Urinary bladder (tissue), 4 donors: ENCODE results near the gene ZNF827. TPM values are rescaled to one million over a fixed set of nuclear protein-coding genes. Genes with fewer than 3 reads are reported as not detected.

Experiments
- DNase-seq: peaks from one replicate; pipeline ENCODE4 v3.0.0-alpha.2; 2015; ENCODE audit errors: extremely low spot score
- H3K27ac ChIP-seq: one replicate; pipeline ENCODE4 v1.5.1; 2013; ENCODE audit warnings: low read depth, mild to moderate bottlenecking, moderate library complexity
- H3K36me3 ChIP-seq: one replicate; pipeline ENCODE4 v1.6.1; 2013; ENCODE audit warnings: mild to moderate bottlenecking, moderate library complexity; ENCODE audit not compliant: insufficient read depth
- H3K4me1 ChIP-seq: one replicate; pipeline ENCODE4 v1.6.1; 2013; ENCODE audit warnings: mild to moderate bottlenecking, moderate library complexity; ENCODE audit not compliant: insufficient read depth
- H3K4me3 ChIP-seq: one replicate; pipeline ENCODE4 v1.5.1; 2013; ENCODE audit warnings: low read depth, low read length
- WGBS: extraction: QIAGEN DNeasy Blood & Tissue Kit; methylation state at CpG from one replicate; pipeline ENCODE4 v1.1.7; 2013; 5-methylcytosine and 5-hydroxymethylcytosine counted together
- polyA plus RNA-seq: library from polyadenylated mRNA; stranded (reverse); fragments of 200-250 nt; gene quantifications from one replicate; pipeline ENCODE4 v1.2.3, GENCODE V29; 2013
- total RNA-seq: library from RNA; depleted of rRNA; stranded (reverse); fragments of >200 nt; gene quantifications from one replicate; pipeline ENCODE4 v1.2.3, GENCODE V29; 2014
- donor health status: healthy with polysubstance abuse.
- donor health status: healthy.

The ZNF827 gene
- total and polyA plus RNA-seq, 2 donors = 13.0 to 20.2 TPM

- peaks cover 2% of the 10 kb centered on the region for H3K36me3 ChIP-seq
- H3K4me1 ChIP-seq = no peaks in the 10 kb centered on the region
- no peak overlapping the region for H3K27ac ChIP-seq
- DNase-seq = no peak
- no peak overlapping the region for H3K4me3 ChIP-seq
- WGBS = 91% methylated on average over 3 of the region's 3 CpGs
Measured at GRCh38 chr4:145816091-145816490, 122.5 kb downstream of the ZNF827 start.

GRCh38 chr4:145815626-145816025, 123.0 kb downstream of the ZNF827 start:
- 58% methylated on average over 1 of the region's 1 CpG for WGBS
- Histone ChIP-seq H3K4me1 (no peaks in the 10 kb centered on the region), H3K4me3 (no peak overlapping the region), H3K27ac (no peak overlapping the region), H3K36me3 (peaks cover 2% of the 10 kb centered on the region)
- DNase-seq = no peak

GRCh38 chr4:145815027-145815612, 123.5 kb downstream of the ZNF827 start:
- no peak overlapping the region for H3K27ac ChIP-seq
- H3K4me1 ChIP-seq = no peaks in the 10 kb centered on the region
- peaks cover 2% of the 10 kb centered on the region for H3K36me3 ChIP-seq
- WGBS = 99% methylated on average over 1 of the region's 1 CpG
- DNase-seq = no peak
- H3K4me3 ChIP-seq = no peak overlapping the region

DNA sequence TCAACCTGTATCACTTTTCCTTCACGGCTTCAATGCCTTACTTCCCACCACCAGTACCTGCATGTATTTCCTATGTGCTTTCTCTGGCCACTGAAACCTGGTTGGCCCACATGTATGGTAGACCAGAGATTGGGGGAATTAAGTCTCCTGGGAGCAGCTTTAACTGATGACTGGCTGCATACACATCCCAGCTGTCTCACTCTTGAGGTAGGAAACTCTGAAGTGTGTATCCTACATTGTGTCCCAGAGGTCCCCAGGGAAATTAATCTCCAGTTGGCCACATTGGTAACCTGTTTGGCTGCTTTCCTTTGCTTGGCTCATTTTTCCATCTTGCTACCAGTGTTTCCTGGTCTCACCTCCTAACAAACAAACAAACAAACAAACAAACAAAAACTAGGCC, 124.4 kb downstream of the ZNF827 start:
- no peak overlapping the region for H3K4me3 ChIP-seq
- no peaks in the 10 kb centered on the region for H3K4me1 ChIP-seq
- H3K36me3 ChIP-seq = peaks cover 2% of the 10 kb centered on the region
- no peak overlapping the region for H3K27ac ChIP-seq
- no peak for DNase-seq
- WGBS = 95% methylated on average over 1 of the region's 1 CpG

GRCh38 chr4:145812919-145813318, 125.7 kb downstream of the ZNF827 start:
- H3K4me3 ChIP-seq = no peak overlapping the region
- H3K36me3 ChIP-seq = no peaks in the 10 kb centered on the region
- no peak overlapping the region for H3K27ac ChIP-seq
- no peak for DNase-seq
- 95% methylated on average over 8 of the region's 8 CpGs for WGBS
- H3K4me1 ChIP-seq = no peaks in the 10 kb centered on the region

DNA sequence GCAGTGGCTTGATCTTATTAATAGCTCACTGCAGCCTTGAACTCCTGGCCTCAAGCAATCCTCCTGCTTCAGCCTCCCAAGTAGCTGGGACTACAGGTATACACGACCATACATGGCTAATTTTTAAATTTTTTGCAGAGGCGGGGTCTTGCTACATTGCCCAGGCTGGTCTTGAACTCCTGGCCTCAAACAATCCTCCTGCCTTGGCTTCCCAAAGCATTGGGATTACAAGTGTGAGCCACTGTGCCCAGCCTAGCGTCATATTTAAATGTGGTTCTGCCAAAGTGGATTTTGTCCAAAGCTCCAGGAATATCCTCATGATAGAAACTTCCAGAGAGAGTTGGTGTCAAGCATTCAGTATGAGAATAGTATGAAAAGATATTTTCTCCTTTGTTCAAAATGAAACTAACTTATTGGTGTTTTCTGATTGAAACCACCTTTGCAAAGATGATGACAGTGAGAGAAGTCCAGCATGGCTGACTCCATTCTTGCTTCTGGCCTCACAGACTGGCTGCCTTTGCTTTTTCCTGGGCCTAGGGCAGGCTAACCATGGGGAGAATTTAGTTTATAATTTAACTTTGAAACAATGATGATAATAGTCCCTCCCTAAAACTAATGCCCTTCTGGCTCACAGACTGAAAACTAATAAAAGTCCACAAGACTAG, 129.6 kb downstream of the ZNF827 start:
- 93% methylated on average over 3 of the region's 3 CpGs for WGBS
- H3K27ac ChIP-seq = no peak overlapping the region

GRCh38 chr4:145808021-145808650, 130.5 kb downstream of the ZNF827 start:
- H3K27ac ChIP-seq = no peak overlapping the region
- 28% methylated on average over 3 of the region's 3 CpGs for WGBS
- no peak overlapping the region for H3K4me3 ChIP-seq
- H3K4me1 ChIP-seq = no peaks in the 10 kb centered on the region
- DNase-seq = peak; percentile 25
- H3K36me3 ChIP-seq = no peaks in the 10 kb centered on the region

More for the DNA sequence above, 129.6 kb downstream of the ZNF827 start:
- Histone ChIP-seq H3K4me3 (no peak overlapping the region), H3K4me1 (no peaks in the 10 kb centered on the region), H3K36me3 (no peaks in the 10 kb centered on the region)
- no peak for DNase-seq

DNA sequence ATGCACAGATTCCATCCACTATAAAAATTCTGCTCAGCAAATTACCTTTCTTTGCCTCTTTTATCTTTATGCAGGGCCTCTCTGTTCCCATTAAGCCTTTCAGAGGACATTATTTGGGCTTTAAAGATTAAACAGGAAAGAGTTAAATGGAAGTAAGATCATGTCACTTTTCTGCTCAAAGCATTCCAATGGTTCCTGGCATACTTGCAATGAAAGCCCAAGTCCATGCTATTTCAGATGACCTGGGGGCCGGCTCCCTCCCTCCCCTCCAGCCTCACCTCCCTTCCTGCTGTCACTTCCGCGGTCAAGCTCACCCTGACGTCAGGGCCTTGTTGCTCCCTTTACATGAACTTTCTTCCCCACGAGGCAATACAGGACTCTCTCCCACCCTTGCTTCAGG, 133.1 kb downstream of the ZNF827 start:
- whole genome bisulfite sequencing = 63% methylated on average over 5 of the region's 5 CpGs
- Histone ChIP-seq H3K4me1 (no peaks in the 10 kb centered on the region), H3K4me3 (no peak overlapping the region), H3K36me3 (no peaks in the 10 kb centered on the region), H3K27ac (no peak overlapping the region)
- no peak for DNase-seq

DNA sequence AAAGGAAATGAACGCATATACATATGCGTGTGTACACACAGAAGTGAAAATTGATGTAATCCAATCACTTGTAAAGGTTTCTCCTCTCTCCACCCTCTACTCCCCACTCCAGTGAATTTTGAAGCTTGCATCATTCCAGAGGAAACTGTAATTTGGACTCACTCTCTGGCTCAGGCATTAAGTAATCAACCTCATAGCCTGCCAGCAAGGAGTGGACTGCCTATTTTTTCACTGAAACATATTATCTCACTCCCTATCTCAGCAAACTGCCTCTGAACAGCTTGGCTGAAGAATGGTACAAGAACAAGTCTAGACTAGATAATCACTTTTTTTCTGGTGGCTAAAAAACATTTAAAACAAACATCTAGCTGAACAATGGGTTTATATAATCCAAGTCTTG, 134.5 kb downstream of the ZNF827 start:
- DNase-seq = peak; percentile 48
- Histone ChIP-seq H3K4me3 (no peak overlapping the region), H3K27ac (no peak overlapping the region), H3K36me3 (no peaks in the 10 kb centered on the region), H3K4me1 (no peaks in the 10 kb centered on the region)
- 48% methylated on average over 2 of the region's 2 CpGs for WGBS

DNA sequence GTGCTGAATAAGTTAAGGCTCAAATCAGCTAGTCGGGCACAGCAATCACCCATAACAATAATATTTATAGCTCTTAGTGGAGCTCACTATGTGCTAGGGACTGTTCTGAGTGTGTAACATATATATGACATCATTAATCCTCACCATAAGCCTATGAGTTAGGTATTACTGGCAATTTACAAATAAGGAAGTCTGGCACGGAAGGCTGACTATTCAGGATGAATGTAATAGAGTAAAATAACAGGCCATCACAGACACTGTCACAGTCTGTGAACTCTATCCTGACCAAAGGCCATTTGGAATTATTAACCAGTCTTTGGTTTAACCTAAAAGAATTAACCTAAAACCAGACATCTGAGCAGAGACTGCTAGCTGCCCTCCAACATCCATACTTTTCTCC, 139.4 kb downstream of the ZNF827 start:
- WGBS = 84% methylated on average over 2 of the region's 2 CpGs
- Histone ChIP-seq H3K27ac (no peak overlapping the region), H3K4me3 (no peak overlapping the region), H3K4me1 (no peaks in the 10 kb centered on the region), H3K36me3 (no peaks in the 10 kb centered on the region)
- no peak for DNase-seq

GRCh38 chr4:145797278-145797677, 141.3 kb downstream of the ZNF827 start:
- Histone ChIP-seq H3K27ac (no peak overlapping the region), H3K4me3 (no peak overlapping the region), H3K36me3 (no peaks in the 10 kb centered on the region), H3K4me1 (no peaks in the 10 kb centered on the region)
- no peak for DNase-seq

GRCh38 chr4:145796346-145796745, 142.3 kb downstream of the ZNF827 start:
- H3K27ac ChIP-seq = no peak overlapping the region
- H3K4me1 ChIP-seq = no peaks in the 10 kb centered on the region
- no peaks in the 10 kb centered on the region for H3K36me3 ChIP-seq
- no peak for DNase-seq
- WGBS = 89% methylated on average over 4 of the region's 4 CpGs
- H3K4me3 ChIP-seq = no peak overlapping the region

- Histone ChIP-seq H3K4me1 (no peaks in the 10 kb centered on the region), H3K36me3 (no peaks in the 10 kb centered on the region), H3K27ac (no peak overlapping the region), H3K4me3 (no peak overlapping the region)
- DNase-seq = no peak
- 69% methylated on average over 4 of the region's 4 CpGs for WGBS
Measured at GRCh38 chr4:145795521-145795920, 143.1 kb downstream of the ZNF827 start.

GRCh38 chr4:145792429-145792828, 146.2 kb downstream of the ZNF827 start:
- Histone ChIP-seq H3K4me3 (no peak overlapping the region), H3K4me1 (no peaks in the 10 kb centered on the region), H3K36me3 (no peaks in the 10 kb centered on the region), H3K27ac (no peak overlapping the region)
- 98% methylated on average over 5 of the region's 5 CpGs for WGBS
- DNase-seq = no peak
